GM10248 (cell line): ENCODE measurements around the gene CALML6.

Source experiments
- CTCF ChIA-PET: fragments of 300-600 bp; sonication (Branson Sonifier 250); formaldehyde crosslinking; extraction: SDS; loops from one replicate; lab custom pipeline; 2021; ENCODE audit warnings: antibody characterized with exemption; lab: Yijun Ruan, JAX
- POLR2A ChIA-PET: fragments of 350-650 bp; sonication (Branson Sonifier 250); formaldehyde crosslinking; extraction: SDS; loops from one replicate; lab custom pipeline; 2020; ENCODE audit warnings: antibody characterized with exemption; lab: Yijun Ruan, JAX
- DNase-seq: peaks from one replicate; pipeline ENCODE4 v3.0.0; 2012; ENCODE audit errors: extremely low spot score
- TF ChIP-seq, protein P1 (sequence below): IDR thresholded peaks from 2 replicates; pipeline ENCODE4 v1.5.1; 2012; ENCODE audit warnings: mild to moderate bottlenecking, low read depth; ENCODE audit errors: extremely low read depth, missing control alignments, control extremely low read depth

CALML6 gene

GRCh38 chr1:1924849-1925248 is 9.8 kb downstream of the CALML6 start:
- CTCF ChIA-PET, result no interaction called here
- POLR2A ChIA-PET, result no interaction called here
- no peak for DNase-seq
- TF ChIP-seq, protein P1, sequence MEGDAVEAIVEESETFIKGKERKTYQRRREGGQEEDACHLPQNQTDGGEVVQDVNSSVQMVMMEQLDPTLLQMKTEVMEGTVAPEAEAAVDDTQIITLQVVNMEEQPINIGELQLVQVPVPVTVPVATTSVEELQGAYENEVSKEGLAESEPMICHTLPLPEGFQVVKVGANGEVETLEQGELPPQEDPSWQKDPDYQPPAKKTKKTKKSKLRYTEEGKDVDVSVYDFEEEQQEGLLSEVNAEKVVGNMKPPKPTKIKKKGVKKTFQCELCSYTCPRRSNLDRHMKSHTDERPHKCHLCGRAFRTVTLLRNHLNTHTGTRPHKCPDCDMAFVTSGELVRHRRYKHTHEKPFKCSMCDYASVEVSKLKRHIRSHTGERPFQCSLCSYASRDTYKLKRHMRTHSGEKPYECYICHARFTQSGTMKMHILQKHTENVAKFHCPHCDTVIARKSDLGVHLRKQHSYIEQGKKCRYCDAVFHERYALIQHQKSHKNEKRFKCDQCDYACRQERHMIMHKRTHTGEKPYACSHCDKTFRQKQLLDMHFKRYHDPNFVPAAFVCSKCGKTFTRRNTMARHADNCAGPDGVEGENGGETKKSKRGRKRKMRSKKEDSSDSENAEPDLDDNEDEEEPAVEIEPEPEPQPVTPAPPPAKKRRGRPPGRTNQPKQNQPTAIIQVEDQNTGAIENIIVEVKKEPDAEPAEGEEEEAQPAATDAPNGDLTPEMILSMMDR, result no peak

DNA sequence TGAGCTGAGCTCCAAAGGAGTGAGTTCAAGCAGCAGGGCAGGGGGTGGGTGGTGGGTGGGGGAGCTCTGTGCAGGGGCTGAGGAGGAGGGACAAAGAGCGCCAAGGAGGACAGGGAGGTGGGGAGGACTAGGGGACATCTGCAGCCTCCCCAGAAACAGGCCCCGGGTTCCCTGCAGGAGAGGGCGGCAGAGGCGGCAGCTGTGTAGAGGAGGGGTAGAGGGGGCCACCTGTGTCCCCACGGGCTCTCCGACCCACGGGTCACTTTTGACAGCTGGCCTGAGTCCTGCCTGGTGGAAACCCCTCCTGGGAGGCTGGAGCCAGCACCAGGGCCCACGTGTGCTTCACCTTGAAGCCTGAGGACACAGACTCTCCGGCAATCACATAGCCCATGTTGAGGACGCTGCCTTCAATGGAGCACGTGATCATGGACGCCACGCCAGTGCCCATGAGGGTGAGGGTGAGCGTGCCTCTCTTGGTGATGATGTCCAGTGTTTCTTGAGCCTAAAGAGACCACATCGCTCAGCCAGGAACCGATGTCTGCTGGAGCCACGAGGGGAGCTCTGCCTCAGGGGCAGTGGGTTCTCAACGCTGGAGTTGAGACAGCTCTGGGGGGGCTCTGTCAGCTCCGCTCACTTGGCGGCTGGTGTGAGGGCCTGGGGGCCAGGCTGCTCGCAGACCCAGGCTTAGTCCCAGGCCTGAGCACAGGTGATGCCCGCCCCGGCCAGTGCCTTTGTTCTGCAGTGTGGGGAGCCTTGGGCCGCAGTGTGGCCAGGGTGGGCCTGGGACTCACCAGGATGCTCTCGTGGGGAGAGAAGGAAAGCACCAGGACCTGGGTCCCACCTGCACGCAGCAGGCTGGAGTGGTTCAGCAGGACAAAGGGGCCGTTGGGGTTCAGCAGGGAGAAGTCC is 10.6 kb downstream of the CALML6 start:
- TF ChIP-seq, protein P1, result no peak
- DNase-seq, result no peak
- ChIA-PET CTCF (no interaction called here), POLR2A (no interaction called here)

GRCh38 chr1:1926346-1926811 is 11.3 kb downstream of the CALML6 start:
- CTCF ChIA-PET, result no interaction called here
- TF ChIP-seq, protein P1, result no peak
- DNase-seq, result no peak
- POLR2A ChIA-PET, result no interaction called here

DNA sequence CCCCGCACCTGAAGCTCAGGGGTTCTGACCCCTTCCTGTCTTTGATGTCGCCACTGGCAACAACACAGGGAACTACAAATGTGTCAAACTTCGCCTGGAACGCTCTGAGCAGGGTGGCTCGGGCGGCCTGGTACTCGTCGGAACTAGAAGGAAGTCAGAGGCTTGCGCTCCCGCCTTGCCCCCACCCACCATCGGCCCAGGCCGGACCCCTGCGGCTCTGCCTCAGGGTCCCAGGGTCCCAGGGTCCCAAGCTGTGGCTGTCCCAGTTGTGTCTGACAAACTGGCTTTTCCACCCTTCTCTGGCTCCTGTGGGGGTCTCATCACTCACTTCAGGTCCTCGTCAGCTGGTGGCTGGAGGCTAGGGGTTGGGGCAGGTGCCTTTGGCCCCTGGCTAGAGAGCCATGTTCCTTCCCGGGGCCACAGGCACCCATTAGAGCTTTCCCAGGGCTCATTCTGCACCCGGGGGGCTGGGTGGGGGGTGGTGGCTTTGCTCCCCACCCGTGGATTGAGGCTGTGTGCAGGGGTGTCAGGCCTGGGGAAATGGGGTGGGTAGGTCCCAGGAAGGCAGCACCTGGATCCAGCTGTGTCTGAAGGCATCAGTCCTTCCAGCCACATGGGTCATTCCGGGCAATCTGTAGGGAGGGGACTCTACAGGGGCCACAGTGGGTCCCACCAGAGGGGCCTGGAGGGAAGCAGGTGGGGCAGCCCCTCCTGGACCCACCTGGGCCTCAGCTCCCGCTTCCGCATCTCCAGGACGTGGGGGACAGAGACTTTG is 12.0 kb downstream of the CALML6 start:
- ChIA-PET CTCF (no interaction called here), POLR2A (no interaction called here)
- no peak for DNase-seq
- TF ChIP-seq, protein P1, result no peak

GRCh38 chr1:1927751-1928150 is 12.7 kb downstream of the CALML6 start:
- CTCF ChIA-PET, result no interaction called here
- TF ChIP-seq, protein P1, result no peak
- POLR2A ChIA-PET, result no interaction called here
- no peak for DNase-seq

DNA sequence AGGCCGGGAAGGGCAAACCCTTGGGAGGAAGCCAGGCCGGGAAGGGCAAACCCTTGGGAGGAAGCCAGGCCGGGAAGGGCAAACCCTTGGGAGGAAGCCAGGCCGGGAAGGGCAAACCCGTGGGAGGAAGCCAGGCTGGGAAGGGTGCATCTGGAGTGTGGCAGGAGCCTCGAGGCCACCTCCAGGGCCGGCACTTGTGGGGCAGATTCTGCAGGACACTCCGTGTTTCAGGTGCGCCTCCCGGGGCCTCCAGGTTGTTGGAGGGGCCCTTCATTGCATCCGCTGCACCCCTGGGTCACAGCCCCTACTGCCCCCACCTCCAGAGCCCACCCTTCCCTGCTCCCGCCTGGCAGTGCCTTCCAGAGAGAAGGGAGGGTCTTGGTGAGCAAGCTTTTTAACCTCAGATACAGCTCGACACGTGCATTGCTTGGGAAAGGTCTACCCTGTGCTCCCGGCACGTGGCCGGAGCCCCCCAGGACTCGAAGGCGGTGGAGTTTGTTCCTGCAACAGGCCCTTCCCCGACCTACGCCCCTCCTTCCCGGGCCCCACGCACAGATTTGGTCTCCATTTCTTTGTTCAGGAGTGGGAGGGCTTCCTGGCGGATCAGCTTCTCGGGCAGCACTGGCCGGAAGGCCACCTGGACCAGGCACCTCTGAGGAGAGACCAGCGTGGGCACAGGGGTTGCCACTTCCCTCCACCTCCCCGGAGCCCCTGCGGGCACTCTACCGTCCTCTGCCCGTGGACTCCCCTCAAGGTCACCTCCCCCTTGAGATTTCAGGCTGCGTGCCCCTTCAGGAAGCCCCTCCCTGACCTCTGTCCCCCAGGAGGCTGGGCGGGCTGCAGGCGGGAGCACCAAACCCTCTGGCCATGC is 13.4 kb downstream of the CALML6 start:
- DNase-seq, result no peak
- CTCF ChIA-PET, result no interaction called here
- TF ChIP-seq, protein P1, result no peak
- POLR2A ChIA-PET, result no interaction called here
